HuH-7 (cell line): Measurements from ENCODE around the gene ATP8B3.
A peak's percentile ranks its signal among the peaks of the same experiment; 100 is the strongest.

ENCODE experiments used
- DNase-seq: peaks from one replicate; pipeline ENCODE4 v3.0.0; 2011; ENCODE audit warnings: low spot score

ATP8B3 gene

DNA sequence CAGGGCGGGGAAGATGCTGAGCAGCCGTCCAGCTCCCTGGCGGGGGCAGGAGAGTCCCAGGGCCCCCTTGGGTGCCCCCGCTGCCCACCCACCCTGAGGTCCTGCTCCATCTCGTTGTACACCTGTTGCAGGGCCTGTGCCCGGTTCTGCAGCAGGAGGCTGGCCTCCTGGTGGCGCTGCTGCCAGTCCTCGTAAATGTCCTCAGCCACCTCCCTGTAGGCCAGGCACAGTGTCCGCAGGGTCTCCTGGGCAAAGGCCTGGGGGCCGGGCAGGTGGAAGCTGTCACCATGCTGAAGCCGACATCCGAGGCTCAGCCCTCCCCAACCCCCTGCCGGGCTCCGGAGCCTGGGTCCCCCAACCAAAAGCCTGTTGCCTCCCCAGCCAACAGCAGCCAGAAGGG lies 20.2 kb downstream of the ATP8B3 start:
- DNase-seq = no peak

DNA sequence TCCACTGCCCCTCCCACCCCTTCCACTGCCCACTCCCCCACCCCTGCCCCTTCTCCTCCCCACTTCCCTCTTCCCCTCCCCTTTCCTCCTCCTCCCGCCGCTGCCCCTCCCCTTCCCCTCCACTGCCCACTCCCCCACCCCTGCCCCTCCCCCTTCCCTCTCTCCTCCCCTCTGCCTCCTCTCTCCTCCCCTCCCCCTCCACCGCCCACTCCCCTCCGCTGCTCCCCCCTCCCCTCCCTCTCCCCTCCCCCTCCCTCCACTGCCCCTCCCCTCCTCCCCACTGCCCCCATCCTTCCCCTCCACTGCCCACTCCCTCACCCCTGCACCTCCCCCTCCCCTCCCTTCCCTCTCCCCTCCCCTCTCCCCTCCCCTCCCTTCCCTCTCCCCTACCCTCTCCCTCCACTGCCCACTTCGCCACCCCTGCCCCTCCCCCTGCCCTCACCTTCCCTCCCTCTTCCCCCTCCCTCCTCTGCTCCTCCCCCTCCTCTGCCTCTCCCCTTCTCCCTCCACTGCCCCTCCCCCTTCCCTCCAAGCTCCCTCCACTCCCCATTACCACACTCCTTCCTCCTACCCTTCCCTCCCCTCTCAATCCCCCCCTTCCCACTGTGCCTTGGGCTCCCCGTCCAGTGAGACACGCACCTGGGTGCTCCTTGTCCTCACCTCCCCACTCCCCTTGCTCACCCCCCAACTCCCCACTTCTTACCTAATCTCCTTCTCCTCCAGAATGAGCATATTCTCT lies 21.9 kb downstream of the ATP8B3 start:
- no peak for DNase-seq

DNA sequence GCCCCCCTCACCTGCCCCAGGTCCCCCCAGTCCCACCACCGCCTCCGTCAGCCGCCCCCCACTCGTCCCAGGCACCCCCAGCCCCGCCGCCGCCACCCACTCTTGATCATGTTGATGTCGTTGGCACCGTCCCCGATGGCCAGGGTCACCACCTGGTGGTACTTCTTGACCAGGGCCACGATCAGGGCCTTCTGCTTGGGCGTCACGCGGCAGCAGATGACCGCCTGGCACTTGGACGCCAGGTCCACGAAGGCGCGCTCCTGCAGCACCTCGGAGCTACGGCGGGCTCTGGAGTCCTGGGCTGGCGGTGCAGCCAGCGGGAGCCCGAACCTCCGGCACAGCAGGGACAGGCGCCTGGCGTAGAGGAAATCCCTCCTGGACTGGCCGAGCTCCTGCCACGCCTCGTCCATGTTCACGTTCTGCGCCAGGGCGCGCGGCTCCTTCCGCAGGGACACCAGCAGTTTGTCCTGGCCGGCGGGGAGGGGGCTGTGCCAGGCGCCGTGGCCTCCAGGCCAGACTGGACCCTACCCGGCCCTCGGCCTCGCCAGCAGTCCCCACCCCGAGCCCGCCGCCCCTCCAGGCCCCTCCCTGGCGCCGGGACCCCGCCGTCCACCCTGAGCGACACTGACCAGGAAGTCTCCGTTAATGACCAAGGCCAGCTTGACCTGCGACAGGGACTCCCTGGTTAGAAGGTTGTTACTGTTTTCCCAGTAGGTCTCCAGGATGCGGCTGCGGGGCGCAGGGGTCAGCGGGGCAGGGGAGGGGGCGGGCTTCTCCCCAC lies 22.6 kb downstream of the ATP8B3 start:
- no peak for DNase-seq

DNA sequence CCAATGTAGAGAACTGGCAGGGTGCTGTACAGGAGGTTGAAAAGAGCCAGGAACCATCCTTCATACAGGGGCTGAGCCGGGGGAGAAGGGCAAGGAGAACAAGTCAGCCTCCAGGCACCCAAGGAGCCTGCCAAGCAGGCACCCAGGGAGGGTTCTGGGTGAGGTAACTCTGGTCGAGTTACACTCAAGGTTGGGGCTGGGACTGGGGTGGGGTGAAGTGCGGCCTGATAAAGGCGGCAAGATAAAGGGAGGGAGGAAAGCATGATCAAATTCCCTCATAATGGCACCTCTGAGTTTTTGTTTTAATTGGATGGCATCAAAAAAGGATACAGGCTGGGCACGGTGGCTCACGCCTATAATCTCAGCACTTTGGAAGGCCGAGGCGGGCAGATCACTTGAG lies 25.0 kb downstream of the ATP8B3 start:
- no peak for DNase-seq

DNA sequence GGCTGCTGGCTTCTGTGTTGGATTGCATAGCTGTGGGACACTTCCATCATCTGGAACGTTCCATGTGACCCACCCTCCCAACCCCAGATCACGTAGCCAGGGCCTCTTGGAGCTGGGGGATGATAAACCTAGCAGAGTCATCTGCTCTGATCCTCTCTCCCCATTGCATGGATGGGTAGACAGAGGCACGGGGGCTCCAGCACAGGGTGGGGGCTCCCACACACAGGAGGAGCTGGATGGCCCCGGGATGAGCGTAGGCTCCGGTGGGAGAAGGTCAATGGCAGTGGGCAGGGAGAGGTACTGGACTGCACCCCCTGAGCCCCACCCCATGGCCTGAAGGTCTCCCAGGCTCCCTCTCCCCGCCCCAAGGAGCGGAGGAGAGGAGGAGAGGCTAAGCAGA lies 25.4 kb downstream of the ATP8B3 start:
- DNase-seq = no peak

DNA sequence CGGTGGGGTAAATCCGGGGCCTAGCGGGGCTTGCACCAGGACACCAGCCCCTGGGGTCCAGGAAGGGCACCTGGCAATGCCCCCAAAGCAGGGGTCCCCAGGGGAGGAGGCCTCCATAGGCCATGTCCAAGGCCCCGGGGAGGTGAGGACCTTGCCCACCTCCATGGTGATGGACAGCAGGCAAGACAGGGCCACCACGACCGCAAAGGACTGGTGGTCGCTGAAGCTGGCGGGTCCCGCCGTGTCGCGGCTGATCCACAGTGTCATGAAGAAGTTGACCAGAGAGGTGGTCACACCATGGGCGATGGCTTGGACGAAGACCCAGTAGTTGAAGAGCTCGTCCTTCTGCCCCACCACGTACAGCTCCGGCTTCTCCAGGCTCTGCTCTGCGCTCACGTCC lies 26.8 kb downstream of the ATP8B3 start:
- DNase-seq = no peak

DNA sequence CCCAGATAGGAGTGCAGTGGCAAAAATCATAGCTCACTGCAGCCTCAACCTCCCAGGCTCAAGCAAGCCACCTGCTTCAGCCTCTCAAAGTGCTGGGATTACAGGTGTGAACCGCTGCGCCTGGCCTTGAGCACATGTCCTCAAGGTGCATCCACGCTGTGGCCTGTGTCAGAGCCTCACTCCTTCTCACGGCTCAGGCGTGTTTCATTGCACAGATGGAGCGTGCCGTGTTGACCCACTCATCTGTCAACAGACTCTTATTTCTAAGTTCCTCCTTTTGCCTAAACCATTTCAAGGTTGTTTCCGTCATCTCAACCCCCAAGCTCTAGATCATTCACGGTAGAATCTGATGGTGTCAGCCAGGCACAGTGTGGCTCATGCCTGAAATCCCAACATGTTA lies 28.2 kb downstream of the ATP8B3 start:
- no peak for DNase-seq

DNA sequence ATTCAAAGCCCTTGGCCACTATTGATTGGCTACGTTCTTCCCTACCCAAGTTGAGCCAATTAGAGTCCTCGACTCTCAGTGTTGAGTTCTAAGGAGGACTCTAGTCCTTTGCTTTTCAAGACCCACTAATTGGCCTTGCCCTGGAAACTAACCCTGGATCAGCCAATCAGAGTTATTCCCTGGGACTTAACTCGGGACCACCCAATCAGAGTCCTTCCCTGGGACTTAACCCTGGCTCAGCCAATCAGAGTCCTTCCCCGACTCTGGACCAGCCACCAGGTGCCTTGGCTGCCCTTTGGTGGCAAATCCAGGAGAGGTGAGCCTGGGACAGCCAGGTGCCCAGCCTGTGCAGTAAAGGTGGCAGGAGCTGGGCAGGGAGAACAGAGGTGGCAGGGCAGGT lies 28.7 kb downstream of the ATP8B3 start:
- DNase-seq = no peak

DNA sequence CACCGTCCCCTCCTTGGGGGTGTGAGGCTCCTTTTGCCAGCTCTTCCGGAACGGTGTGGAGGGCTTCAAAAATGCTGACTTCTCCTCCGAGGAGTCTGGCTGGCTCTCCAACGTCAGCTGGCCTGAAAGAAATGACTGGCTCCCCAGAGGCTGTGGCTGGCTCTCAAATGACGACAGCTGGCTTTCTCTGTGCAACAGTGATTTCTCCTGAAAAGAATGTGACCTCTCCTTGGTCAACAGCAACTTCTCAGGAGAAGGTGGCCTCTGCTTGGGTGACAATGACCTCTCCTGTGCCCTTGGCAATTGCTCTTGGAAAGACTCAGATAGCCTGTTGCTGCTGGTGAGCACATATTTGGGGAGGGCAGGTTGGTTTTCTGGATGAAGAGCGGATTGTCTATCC lies 29.6 kb downstream of the ATP8B3 start:
- no peak for DNase-seq

DNA sequence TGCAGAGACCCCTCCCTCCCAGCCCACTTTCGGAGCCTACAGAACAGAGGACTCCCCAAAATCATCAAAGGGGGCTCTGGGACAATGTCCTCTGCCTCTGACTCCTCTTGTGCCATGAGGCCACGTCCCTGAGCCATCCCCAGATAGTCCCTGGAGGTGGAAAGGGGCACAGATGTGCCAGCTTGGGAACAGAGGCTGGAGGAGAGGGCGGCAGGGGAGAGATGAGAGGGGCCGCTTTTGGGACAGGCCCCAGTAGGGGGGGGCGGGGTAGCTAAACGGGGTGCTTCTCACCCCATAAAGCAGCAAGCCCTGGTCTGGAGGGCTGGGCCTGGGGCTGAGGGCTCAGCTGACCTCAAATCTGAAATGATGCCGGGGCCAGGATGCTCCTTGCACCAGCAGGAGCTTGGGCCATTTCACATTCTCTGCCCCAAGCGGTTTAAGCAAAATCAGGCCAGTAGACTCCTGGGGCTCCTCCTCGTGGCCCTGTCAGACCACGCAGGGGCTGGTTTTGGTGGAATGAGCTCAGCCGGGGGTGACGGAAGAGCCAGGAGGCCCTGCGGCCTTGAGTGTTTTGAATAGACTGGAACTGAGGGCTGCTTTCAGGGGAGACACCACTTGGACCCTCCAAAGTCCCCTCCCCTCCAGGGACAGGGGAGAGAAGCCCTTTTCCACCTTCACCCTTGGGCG lies 31.7 kb downstream of the ATP8B3 start:
- no peak for DNase-seq

DNA sequence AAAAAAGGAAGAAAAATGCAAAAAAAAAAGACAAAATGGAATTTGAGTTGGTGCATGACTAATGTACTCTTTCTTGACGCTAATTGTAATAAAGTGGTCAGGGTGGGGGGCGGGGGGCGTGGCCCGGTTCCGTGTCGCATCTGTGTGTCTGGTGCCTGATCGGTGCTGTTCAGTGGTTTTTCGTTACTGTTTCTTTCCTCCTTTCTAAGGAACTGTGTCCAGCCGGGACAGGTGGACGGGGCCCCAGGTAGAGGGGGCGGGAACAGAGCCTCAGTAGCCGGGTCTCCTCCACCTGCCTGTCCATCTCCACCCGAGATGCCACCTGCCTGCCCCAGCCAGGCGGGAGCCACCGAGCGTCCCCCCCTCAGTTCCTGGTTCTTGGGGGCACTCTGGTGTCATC lies 32.5 kb downstream of the ATP8B3 start:
- DNase-seq = no peak

DNA sequence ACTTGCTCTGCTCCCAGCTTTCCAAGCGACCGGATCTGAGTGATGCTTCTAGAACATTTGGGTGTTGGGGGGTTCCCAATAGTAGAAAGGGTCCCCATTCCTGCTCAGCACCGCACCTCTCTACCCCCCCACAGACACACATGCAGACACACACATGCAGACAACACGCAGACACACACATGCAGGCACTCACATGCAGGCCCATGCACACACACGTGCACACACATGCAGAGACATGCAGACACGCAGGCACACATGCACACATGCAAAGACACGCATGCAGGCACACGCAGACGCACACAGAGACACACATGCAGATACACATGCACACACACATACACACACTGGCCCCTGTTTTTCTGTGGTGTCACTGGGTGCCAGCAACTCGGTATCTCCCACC lies 34.9 kb downstream of the ATP8B3 start:
- DNase-seq = no peak

DNA sequence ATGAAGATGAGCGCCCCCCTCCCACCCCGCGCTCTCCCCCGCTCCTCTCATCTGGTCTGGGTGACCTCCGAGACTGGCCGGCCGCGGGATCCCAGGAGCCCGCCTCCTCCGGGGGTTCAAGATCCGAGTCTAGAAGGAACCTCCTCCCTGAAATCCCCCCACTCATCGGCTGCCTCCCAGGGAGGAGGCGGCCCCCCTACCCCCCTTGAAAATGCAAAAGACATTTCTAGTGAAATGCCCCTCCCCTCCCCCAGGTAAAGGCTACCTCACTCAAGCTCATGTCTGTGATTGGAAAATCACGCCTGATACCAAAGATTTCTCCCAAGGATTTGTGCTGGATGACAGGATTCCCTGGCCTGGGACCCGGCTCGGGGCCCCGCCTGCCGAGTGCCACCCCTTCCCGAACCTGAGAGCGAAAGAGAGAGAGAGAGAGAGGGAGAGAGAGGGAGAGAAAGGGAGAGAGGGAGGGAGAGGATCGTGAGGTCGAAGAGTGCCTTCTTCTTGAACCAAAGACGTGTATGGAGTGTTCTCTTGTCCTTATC lies 35.4 kb downstream of the ATP8B3 start:
- no peak for DNase-seq

DNA sequence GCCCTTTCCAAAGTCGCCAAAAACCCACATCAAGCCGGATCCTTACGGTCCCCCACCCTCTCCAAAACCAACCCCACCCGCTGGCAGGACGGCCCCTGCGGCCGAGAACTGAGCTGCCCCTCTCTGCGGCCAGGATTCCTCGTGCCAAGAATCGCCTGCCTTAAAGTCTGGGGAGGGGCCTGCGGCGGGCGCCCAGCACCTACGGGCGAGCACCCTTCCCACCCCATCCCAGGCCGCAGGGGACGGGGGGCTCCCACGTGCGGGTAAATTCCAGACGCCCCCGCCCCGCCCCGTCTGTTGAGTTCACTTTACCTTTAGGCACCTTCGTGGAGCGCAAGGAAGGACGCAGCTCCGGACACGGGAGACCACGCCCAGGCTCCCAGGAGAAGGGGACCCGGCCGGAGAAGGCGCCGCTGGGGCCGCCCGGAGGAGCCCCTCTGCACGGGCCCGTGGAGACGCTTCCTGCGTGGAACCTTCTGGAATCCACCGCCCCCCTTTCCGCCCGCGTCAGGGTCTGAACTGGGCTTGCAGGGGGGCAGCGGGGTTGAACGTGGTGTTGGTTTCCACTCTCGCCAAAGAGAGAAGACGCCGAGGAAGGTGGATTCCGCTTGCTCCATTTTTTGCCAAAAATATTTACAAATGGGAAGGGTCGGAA lies 36.0 kb downstream of the ATP8B3 start:
- no peak for DNase-seq

DNA sequence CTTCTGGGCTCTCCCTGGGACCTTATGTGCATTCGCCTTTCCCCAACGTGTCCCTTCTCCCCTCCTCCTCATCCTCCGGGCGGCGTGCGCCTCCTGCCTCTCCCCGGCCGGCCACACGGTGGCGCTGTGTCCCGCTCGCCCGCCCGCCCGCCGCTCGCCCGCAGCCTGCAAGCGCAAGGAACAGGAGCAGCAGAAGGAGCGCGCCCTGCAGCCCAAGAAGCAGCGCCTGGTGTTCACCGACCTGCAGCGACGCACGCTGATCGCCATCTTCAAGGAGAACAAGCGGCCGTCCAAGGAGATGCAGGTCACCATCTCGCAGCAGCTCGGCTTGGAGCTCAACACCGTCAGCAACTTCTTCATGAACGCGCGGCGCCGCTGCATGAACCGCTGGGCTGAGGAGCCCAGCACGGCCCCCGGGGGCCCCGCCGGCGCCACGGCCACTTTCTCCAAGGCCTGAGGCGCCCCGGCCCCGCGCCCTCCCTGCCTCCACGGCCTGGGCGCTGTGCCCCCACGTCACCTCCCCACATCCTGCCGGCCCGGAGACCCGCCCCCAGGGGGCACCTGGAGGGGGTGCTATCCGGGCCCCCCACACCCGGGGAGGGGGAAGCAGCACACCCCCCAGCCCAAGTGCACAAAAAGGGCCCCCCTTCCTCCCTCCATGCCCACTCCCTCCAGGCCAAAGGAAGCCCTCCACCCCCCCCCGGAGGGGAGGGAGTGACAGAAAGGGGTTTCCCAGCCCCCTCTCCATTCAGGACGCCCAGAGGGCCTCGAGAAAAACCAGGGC lies 36.9 kb downstream of the ATP8B3 start:
- peak; percentile 73 for DNase-seq

DNA sequence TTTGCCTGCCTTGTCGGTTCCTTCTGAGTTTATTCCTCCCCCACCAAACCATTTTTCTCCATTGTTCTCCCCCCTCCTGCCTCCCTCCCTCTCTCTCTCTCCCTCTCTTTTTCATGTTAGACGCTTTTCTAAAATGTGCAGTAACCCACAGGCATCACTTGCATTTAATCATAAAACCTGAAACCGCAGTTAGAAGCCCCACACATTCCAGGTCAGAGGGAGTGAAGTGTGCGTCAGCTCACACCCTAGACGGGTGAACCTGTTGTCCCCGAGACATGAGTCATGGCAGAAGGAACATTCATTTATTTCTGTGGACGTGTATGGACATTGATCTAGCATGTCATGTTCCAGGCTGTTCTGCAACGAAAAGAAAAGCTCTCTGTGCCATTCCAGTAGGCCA lies 38.9 kb downstream of the ATP8B3 start:
- DNase-seq = no peak

DNA sequence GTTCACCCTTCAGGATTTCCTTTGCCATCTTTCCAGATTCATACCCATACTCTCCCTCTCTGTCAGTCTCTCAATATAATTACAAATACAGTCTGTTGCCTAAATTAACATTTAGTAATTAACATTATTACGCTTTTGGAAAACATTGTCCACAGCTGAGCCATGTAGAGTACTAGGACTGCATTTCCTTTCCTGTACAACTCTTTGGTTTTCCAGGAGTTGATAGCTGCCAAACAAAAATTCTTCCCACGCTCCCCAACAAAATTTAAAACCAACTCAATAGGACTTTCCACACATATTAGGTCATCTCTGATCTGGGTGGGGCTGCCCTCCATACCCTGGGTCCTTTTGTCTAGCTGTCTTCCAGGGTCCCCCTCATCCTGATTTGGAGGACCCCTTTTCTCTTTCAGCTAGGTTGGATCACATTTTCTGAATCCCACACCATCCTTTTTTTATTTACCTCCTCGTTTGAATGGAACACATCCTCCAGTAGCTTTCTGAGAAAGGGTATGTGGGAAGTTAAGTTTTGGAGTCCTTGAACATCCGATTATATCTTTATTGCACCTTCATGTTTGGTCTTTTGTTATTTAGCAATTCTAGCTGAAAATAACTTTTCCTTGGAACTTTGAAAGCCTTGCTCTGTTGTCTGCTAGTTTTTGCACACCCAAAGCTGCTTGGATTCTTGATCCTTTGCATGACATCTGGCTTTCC lies 41.1 kb downstream of the ATP8B3 start:
- DNase-seq = no peak

DNA sequence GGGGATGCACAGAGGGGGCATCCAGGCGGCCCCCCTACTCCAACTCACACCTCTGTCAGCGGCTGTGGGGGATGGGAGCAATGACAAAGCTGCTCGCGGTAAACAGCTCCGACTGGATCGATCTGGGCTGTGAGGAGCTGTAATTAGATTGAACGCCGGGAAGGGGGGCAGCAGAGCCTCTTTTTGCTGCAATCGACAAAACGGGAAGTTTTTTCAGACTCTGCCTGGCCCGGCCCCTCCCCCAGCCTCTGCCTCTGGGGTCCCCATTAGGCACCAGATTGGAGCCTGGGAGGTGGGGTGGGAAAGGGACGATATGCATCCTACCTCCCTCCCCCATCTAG lies 42.5 kb downstream of the ATP8B3 start:
- no peak for DNase-seq

DNA sequence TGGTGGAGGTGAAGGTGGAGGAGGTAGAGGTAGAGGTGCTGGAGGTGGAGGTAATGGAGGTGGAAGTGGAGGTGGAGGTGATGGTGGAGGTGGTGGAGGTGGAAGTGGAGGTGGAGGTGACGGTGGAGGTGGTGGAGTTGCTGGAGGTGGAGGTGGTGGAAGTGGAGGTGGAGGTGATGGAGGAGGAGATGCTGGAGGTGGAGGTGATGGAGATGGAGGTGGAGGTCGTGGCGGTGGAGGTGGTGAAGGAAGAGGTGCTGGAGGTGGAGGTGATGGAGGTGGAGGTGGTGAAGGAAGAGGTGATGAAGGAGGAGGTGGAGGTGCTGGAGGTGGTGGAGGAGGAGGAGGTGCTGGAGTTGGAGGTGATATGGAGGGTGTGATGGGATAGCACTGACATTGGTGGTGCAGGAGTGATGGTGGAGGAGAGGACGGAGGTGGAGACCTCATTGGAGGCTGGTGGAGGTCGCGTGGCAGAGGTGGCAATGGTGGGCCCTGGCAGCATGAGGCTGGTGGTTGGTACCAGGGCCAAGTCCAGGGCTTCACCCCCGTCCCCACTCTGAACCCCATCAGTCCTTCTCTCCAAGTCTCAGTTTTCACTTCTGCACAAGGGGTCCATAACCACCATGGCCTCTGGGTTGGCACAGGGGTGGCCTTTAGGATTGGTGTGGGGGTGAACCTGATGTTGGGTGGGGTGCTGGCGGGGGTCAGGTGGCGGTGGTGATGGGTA lies 43.0 kb downstream of the ATP8B3 start:
- no peak for DNase-seq

DNA sequence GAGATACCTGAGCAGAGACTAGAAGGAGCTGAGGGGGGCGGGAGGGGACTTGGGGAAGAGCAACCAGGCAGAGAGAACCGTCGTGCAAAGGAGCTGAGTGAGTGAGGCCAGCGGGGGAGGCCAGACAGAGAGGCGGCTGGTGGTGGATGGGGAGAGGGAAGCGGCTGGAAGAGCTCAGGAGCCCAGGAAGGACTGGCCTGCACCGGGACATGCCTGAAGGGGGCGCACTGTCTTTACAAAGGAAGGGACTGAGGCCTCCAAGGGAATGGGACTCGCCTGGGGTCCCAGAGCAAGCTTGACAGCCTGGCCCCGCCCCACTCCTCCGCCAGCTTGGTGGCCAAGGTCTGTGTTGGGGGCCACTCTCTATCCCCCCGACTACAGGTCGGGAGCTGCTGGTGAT lies 43.8 kb downstream of the ATP8B3 start:
- DNase-seq = peak; percentile 68
